Activated T-helper 17 cell treated with anti-CD3 and anti-CD28 coated beads, Interleukin-2, amount 50 U/mL, for 72 hours (primary cell): ENCODE data around the gene QPCT. TPM values are rescaled to one million over a fixed set of nuclear protein-coding genes. Genes with fewer than 3 reads are reported as not detected.
"Not testable (repeated sequence)": the region's sequence is repeated elsewhere in the genome, so short reads cannot be mapped to it uniquely, and the experiment has no call there.

ENCODE experiments used
- ATAC-seq: fragments of 150-1000 bp; cut with Tn5 transposase; replicated peaks from 2 replicates; pipeline ENCODE4 v1.10.0; 2021; ENCODE audit warnings: mild to moderate bottlenecking, moderate library complexity
- H3K27ac Mint-ChIP-seq: one replicate; pipeline ENCODE4 v1.8.0; 2022; ENCODE audit warnings: mixed read lengths
- H3K27me3 Mint-ChIP-seq: one replicate; pipeline ENCODE4 v1.8.0; 2022; ENCODE audit warnings: mixed read lengths
- H3K36me3 Mint-ChIP-seq: one replicate; pipeline ENCODE4 v1.8.0; 2022; ENCODE audit warnings: low read depth, mild to moderate bottlenecking, mixed read lengths
- H3K4me1 Mint-ChIP-seq: one replicate; pipeline ENCODE4 v1.8.0; 2022; ENCODE audit warnings: mixed read lengths
- H3K4me3 Mint-ChIP-seq: one replicate; pipeline ENCODE4 v1.8.0; 2022; ENCODE audit warnings: mild to moderate bottlenecking, mixed read lengths
- H3K9me3 Mint-ChIP-seq: one replicate; pipeline ENCODE4 v1.8.0; 2022; ENCODE audit warnings: mixed read lengths
- total RNA-seq, 2 donors: library from RNA; stranded (reverse); gene quantifications; one replicate each; pipeline ENCODE4 v1.2.3, GENCODE V29; 2022

Gene QPCT
- total RNA-seq, 2 donors from 2014 or later: 0.53 to 0.71 TPM

DNA sequence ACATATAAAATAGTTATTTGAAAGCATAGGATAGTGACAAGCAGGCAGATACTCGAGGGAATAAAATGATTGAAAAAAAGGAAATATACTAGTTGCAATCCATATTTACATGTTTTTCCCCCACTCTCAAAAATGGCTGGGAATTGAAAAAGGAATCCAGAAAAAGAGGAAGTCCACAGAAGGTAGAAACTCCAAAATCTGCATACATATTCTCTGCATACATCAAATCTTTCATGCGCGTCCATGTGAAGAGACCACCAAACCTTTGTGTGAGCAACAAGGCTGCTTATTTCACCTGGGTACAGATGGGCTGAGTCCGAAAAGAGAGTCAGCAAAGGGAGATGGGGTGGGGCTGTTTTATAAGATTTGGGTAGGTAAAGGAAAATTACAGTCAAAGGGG is 36.4 kb downstream of the QPCT start:
- not testable (repeated sequence) for ATAC-seq, H3K4me3 Mint-ChIP-seq, H3K27me3 Mint-ChIP-seq, H3K36me3 Mint-ChIP-seq, H3K27ac Mint-ChIP-seq, H3K9me3 Mint-ChIP-seq
- H3K4me1 Mint-ChIP-seq: peaks cover 14% of the 10 kb centered on the region

DNA sequence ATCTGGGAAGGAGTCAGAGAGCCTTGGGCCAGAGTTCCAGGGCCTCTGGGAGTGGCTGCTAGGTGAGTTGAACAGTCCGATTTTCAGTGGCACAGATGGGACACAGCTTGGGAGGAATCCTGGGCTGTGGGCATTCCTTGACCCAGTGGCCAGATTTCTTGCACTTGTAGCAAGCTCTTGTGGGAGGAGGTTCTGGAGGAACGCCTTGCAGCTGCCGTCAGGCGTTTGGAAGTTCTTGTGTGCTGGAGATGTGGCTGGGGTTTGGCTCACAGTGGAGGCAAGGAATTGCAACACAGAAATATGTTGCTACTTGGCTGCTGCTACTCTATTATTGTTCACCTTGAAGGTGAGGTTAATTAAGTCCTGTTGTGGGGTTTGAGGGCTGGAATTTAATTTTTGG is 39.8 kb downstream of the QPCT start:
- H3K27ac Mint-ChIP-seq, H3K36me3 Mint-ChIP-seq, ATAC-seq, H3K27me3 Mint-ChIP-seq, H3K9me3 Mint-ChIP-seq, H3K4me3 Mint-ChIP-seq, H3K4me1 Mint-ChIP-seq: not testable (repeated sequence)

DNA sequence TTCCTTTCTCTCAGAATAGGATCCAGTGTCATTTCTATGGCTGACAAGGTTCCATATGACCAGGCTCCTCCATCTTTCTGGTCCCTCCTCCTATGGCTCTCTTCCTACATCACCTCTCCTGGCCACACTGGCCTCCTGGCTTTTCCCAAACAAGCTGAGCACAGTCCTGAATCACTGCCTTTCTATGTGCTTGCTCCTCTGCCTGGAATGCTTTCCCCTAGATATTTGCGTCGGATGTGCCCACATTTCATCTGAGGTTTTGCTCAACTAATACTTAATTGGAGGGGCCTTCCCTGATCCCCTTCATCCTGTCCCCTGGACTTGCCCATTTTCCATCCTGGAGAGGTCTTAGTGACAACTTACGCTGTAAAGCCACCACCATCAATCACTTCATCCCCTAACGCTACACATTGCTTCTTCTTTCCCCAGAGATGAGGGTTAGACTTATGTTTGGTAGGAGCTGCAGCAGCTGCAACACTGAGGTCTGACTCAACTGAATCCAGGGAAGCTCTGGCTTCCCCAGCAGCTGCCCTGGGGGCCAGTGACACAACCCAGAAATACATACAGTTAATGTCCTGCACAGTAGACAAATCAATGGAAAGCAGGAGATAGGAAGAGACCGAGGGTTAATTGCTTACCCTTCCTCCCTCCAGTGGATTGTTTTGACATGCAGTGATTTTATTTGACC is 42.9 kb downstream of the QPCT start:
- Mint-ChIP-seq H3K36me3 (no peaks in the 10 kb centered on the region), H3K4me1 (peaks cover 12% of the 10 kb centered on the region), H3K9me3 (no peaks in the 10 kb centered on the region), H3K27ac (no peak overlapping the region), H3K27me3 (no peaks in the 10 kb centered on the region), H3K4me3 (no peak overlapping the region)
- no peak for ATAC-seq

- no peaks in the 10 kb centered on the region for H3K27me3 Mint-ChIP-seq
- H3K9me3 Mint-ChIP-seq: no peaks in the 10 kb centered on the region
- no peaks in the 10 kb centered on the region for H3K36me3 Mint-ChIP-seq
- no peak for ATAC-seq
- no peak overlapping the region for H3K27ac Mint-ChIP-seq
- peaks cover 15% of the 10 kb centered on the region for H3K4me1 Mint-ChIP-seq
- no peak overlapping the region for H3K4me3 Mint-ChIP-seq
These were observed 43.6 kb downstream of the QPCT start for GRCh38 chr2:37388074-37388473.

DNA sequence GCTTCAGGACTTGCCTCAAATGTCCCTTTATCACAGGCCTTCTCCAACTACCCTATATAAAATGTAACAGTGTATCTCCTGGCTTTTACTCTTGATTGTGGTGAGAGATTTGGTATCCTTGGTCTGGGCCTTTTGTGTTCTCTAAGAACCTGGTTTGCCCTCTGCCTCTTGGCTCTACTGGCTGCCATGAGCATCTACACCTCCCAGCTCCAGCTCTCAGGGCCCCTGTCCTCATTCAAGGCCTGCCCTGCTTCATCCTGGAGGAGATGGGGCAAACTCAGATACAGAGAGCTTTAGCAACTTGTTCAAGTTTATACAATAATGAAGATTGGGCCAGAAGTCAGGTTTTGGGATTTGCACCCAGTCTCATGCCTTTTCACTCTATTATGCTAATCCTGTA is 45.0 kb downstream of the QPCT start:
- ATAC-seq: no peak
- no peaks in the 10 kb centered on the region for H3K9me3 Mint-ChIP-seq
- no peaks in the 10 kb centered on the region for H3K27me3 Mint-ChIP-seq
- H3K36me3 Mint-ChIP-seq: no peaks in the 10 kb centered on the region
- peaks cover 15% of the 10 kb centered on the region for H3K4me1 Mint-ChIP-seq
- no peak overlapping the region for H3K27ac Mint-ChIP-seq
- no peak overlapping the region for H3K4me3 Mint-ChIP-seq

DNA sequence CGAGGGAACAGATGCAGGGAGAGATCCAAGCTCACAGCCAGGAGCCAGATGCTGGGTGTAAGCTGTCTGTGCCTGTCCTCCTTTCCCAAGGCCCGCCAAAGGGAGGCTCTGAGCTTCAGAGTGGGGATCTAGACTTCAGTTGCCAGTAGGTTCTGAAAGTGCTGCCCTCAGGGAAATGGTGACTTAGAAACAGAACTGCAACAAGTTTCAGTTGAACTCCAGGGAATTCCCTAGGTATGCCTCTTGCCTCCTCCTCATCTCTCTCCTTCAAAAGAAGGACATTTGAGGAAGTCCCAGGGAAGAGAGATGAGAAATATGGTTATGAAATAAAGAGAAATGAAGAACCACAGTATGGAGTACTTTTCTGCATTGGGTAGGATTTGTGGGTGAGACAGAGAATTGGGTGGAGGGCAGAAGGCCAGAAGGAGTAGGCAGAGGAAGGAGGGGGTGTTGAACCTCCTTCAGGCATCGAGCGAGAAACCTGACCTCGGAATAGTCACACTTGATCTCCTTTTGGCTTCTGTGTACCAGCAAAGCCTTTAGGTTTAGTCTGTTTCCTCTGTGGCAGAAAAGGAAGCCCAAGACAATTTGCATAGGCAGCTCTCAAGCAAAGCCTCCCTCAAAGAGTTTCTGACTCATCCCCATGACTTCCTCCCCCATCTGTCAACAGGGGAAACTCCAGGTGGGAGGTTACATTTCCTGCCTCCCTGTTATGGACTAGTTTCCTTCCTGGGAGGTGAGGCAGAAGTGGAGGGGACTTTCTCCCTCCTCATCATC is 45.7 kb downstream of the QPCT start:
- H3K4me3 Mint-ChIP-seq: no peak overlapping the region
- H3K9me3 Mint-ChIP-seq: no peaks in the 10 kb centered on the region
- peaks cover 15% of the 10 kb centered on the region for H3K4me1 Mint-ChIP-seq
- no peak overlapping the region for H3K27ac Mint-ChIP-seq
- H3K36me3 Mint-ChIP-seq: no peaks in the 10 kb centered on the region
- peak; percentile 92 for ATAC-seq
- no peaks in the 10 kb centered on the region for H3K27me3 Mint-ChIP-seq

GRCh38 chr2:37390777-37391176 is 46.3 kb downstream of the QPCT start:
- H3K9me3 Mint-ChIP-seq: no peaks in the 10 kb centered on the region
- peak; percentile 31 for ATAC-seq
- H3K36me3 Mint-ChIP-seq: no peaks in the 10 kb centered on the region
- H3K4me1 Mint-ChIP-seq: peaks cover 17% of the 10 kb centered on the region
- no peaks in the 10 kb centered on the region for H3K27me3 Mint-ChIP-seq
- no peak overlapping the region for H3K27ac Mint-ChIP-seq
- no peak overlapping the region for H3K4me3 Mint-ChIP-seq

DNA sequence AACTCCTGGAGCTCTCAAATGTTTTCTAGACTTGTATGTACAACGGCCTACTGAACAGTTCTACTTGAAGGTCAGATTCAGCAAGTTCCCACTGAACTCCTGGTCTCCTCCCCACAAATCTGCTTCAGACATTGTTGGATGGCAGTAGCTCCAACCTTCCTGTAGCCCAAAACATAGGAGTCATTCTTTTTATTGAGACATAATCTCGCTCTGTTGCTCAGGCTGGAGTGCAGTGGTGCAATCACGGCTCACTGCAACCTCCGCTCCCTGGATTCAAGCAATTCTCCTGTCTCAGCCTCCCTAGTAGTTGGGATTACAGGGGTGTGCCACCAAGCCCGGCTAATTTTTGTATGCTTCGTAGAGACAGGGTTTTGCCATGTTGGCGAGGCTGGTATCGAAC is 47.3 kb downstream of the QPCT start:
- Mint-ChIP-seq H3K4me1 (peaks cover 20% of the 10 kb centered on the region), H3K9me3 (no peaks in the 10 kb centered on the region), H3K4me3 (no peak overlapping the region), H3K27me3 (no peaks in the 10 kb centered on the region), H3K27ac (no peak overlapping the region), H3K36me3 (no peaks in the 10 kb centered on the region)
- no peak for ATAC-seq

DNA sequence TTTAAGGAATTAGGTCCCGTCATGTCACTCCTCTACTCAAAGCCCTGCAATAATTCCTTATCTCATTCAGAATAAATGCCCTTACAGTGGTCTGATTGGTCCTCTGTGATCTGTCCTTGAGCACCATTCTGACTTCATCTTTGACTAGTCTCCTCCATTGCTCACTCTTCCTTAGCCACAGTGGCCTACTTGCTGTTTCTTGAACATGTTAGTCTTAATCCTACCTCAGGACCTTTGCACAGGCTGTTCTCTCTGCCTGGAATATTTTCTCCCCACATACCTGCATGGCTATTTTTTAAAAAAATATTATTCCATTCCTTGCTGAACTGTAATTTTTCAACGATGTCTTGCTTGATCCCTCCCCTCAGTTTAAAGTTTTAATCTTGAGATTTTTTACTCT is 48.0 kb downstream of the QPCT start:
- ATAC-seq: no peak
- Mint-ChIP-seq H3K4me1 (peaks cover 20% of the 10 kb centered on the region), H3K27me3 (no peaks in the 10 kb centered on the region), H3K27ac (peak overlapping the region; percentile 29), H3K36me3 (no peaks in the 10 kb centered on the region), H3K9me3 (no peaks in the 10 kb centered on the region), H3K4me3 (no peak overlapping the region)

GRCh38 chr2:37394263-37394662 is 49.8 kb downstream of the QPCT start:
- Mint-ChIP-seq H3K36me3 (no peaks in the 10 kb centered on the region), H3K27me3 (no peaks in the 10 kb centered on the region), H3K4me1 (peaks cover 20% of the 10 kb centered on the region), H3K9me3 (no peaks in the 10 kb centered on the region), H3K4me3 (no peak overlapping the region), H3K27ac (no peak overlapping the region)
- no peak for ATAC-seq

GRCh38 chr2:37394796-37395555 is 50.5 kb downstream of the QPCT start:
- H3K4me1 Mint-ChIP-seq: peaks cover 20% of the 10 kb centered on the region
- H3K27ac Mint-ChIP-seq: no peak overlapping the region
- no peaks in the 10 kb centered on the region for H3K9me3 Mint-ChIP-seq
- H3K27me3 Mint-ChIP-seq: no peaks in the 10 kb centered on the region
- H3K4me3 Mint-ChIP-seq: no peak overlapping the region
- no peak for ATAC-seq
- H3K36me3 Mint-ChIP-seq: no peaks in the 10 kb centered on the region

DNA sequence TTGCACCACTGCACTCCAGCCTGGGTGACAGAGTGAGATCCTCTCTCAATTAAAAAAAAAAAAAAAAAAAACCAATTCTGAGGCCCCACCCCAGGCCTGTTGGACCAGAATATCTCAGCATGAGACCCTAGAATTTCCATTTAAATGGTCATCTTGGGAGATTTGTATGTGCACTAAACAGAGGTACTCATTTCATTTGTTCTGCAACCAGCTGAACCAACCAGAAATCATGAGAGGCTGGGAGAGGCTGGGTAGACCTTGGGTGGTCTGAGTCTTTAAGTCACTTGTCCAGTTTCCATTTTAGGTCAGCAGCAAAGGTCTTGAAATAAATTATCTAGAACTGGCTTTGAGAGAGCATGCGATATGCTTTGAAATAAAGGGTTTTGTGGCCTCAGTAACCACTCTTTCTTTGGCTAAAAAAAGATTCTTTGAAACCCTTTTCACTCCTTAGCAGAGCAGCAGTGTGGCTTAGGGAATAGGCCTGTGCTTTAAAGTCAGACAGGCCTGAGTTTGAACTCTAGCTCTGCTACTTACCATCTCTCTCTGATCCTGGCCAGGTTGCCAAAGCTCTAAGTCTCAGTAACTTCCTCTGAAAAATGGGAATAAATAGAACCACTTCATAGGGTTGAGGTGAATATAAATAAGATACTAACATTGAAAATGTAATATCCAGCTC is 52.6 kb downstream of the QPCT start:
- H3K9me3 Mint-ChIP-seq: no peaks in the 10 kb centered on the region
- H3K4me3 Mint-ChIP-seq: no peak overlapping the region
- H3K27me3 Mint-ChIP-seq: no peaks in the 10 kb centered on the region
- H3K4me1 Mint-ChIP-seq: peaks cover 10% of the 10 kb centered on the region
- no peak overlapping the region for H3K27ac Mint-ChIP-seq
- no peaks in the 10 kb centered on the region for H3K36me3 Mint-ChIP-seq
- ATAC-seq: no peak

GRCh38 chr2:37398990-37399389 is 54.6 kb downstream of the QPCT start:
- H3K27ac Mint-ChIP-seq: no peak overlapping the region
- H3K4me1 Mint-ChIP-seq: peaks cover 5% of the 10 kb centered on the region
- H3K27me3 Mint-ChIP-seq: no peaks in the 10 kb centered on the region
- no peaks in the 10 kb centered on the region for H3K9me3 Mint-ChIP-seq
- no peaks in the 10 kb centered on the region for H3K36me3 Mint-ChIP-seq
- no peak for ATAC-seq
- no peak overlapping the region for H3K4me3 Mint-ChIP-seq

DNA sequence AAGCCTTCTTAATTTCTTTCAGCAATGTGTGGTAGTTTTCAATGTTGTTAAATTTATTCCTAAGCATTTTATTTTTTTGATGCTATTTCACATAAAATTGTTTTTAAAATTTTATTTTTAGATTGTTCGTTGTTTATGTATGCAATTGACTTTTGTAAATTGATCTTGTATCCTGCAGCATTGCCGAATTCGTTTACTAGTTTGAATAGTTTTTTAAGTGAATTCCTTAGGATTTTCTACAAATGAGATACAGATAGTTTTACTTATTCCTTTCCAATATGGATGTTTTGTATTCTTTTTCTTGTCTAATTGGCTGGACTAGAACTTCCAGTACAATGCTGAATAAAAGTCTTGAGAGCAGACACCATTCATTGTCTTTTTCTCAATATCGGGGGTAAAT is 55.6 kb downstream of the QPCT start:
- ATAC-seq: no peak
- peaks cover 5% of the 10 kb centered on the region for H3K4me1 Mint-ChIP-seq
- H3K27ac Mint-ChIP-seq: no peak overlapping the region
- no peaks in the 10 kb centered on the region for H3K36me3 Mint-ChIP-seq
- H3K27me3 Mint-ChIP-seq: no peaks in the 10 kb centered on the region
- no peaks in the 10 kb centered on the region for H3K9me3 Mint-ChIP-seq
- H3K4me3 Mint-ChIP-seq: no peak overlapping the region
